BJ (cell line): ENCODE data around the gene TMEM101. TPM values are rescaled to one million over a fixed set of nuclear protein-coding genes. Genes with fewer than 3 reads are reported as not detected.

Source experiments
- CTCF ChIA-PET: fragments of 350-600 bp; formaldehyde crosslinking; extraction: SDS; loops from one replicate; lab custom pipeline; 2021; ENCODE audit warnings: antibody characterized with exemption, inconsistent platforms; lab: Yijun Ruan, JAX
- POLR2A ChIA-PET: fragments of 300-600 bp; sonication (Branson Sonifier 250); formaldehyde crosslinking; extraction: SDS; loops from one replicate; lab custom pipeline; 2021; ENCODE audit warnings: antibody characterized with exemption; lab: Charles Lee
- DNase-seq: peaks from one replicate; pipeline ENCODE4 v3.0.0-alpha.2; 2011; ENCODE audit warnings: low read depth
- H3K27me3 ChIP-seq: 2 replicates; pipeline ENCODE4 v1.6.0; 2011; ENCODE audit warnings: low read length; ENCODE audit not compliant: control insufficient read depth, insufficient read depth
- H3K36me3 ChIP-seq: 2 replicates; pipeline ENCODE4 v1.5.1; 2011; ENCODE audit warnings: low read length; ENCODE audit not compliant: control insufficient read depth, insufficient read depth
- H3K4me3 ChIP-seq: 2 replicates; pipeline ENCODE4 v1.5.1; 2011; ENCODE audit warnings: low read depth, mild to moderate bottlenecking, control low read depth, low read length
- polyA plus RNA-seq: library from polyadenylated mRNA; depleted of rRNA; stranded (reverse); fragments of >200 nt; gene quantifications from 2 replicates; pipeline ENCODE4 v1.2.3, GENCODE V29; 2011
- TF ChIP-seq, protein P1 (sequence below): IDR thresholded peaks from 2 replicates; pipeline ENCODE4 v1.5.1; 2011; ENCODE audit warnings: low read depth, mild to moderate bottlenecking, control low read depth, inconsistent platforms, low read length, moderate library complexity; ENCODE audit not compliant: insufficient read depth

Gene TMEM101
- polyA plus RNA-seq, 1 experiment, result 47.9 TPM

DNA sequence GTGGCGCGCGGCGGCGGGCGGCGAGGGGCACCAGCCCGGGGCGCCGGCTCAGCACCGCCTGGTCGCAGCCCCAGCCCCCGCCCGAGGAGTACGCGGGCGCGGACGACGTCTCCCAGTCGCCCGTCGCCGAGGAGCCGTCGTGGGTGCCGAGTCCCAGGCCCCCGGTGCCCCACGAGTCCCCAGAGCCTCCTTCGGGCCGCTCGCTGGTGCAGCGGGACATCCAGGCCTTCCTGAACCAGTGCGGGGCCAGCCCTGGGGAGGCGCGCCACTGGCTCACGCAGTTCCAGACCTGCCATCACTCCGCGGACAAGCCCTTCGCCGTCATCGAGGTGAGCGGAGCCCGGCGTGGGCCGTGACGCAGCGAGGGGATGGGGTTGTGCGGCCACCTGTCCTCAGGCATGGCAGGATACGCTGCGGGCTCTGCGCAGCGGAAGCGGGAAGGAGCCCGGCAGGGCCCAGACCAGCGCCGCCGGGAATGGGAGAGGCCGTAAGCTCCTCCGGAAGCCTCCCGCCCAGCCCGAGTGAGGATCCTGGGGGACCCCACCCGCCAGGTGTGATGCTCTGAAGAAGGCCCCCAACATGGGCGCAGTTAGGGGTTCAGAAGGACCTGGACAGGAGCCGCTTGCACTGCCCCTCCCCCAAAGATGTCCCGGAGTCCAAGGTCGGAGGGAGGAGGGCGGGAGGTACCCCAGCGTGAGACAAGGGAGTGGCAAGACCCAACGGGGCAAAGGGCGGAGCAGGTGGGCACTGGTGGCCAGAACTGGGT, 9.8 kb downstream of the TMEM101 start:
- Histone ChIP-seq H3K27me3 (0 out of 2 replicates have a peak, but pooled peaks cover 1% of the 10 kb centered on the region), H3K4me3 (no peak overlapping the region), H3K36me3 (peaks cover 2% of the 10 kb centered on the region; the same call in 1 of the 2 replicates)
- no peak for DNase-seq
- ChIA-PET POLR2A (no interaction called here), CTCF (interaction anchor here (1.2 to 1.9 kb wide), 2 partner anchors 9 to 61 kb away, joined by 3 to 7 read pairs; no protein-coding TSS in a partner anchor)
- TF ChIP-seq, protein P1, sequence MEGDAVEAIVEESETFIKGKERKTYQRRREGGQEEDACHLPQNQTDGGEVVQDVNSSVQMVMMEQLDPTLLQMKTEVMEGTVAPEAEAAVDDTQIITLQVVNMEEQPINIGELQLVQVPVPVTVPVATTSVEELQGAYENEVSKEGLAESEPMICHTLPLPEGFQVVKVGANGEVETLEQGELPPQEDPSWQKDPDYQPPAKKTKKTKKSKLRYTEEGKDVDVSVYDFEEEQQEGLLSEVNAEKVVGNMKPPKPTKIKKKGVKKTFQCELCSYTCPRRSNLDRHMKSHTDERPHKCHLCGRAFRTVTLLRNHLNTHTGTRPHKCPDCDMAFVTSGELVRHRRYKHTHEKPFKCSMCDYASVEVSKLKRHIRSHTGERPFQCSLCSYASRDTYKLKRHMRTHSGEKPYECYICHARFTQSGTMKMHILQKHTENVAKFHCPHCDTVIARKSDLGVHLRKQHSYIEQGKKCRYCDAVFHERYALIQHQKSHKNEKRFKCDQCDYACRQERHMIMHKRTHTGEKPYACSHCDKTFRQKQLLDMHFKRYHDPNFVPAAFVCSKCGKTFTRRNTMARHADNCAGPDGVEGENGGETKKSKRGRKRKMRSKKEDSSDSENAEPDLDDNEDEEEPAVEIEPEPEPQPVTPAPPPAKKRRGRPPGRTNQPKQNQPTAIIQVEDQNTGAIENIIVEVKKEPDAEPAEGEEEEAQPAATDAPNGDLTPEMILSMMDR, result no peak

DNA sequence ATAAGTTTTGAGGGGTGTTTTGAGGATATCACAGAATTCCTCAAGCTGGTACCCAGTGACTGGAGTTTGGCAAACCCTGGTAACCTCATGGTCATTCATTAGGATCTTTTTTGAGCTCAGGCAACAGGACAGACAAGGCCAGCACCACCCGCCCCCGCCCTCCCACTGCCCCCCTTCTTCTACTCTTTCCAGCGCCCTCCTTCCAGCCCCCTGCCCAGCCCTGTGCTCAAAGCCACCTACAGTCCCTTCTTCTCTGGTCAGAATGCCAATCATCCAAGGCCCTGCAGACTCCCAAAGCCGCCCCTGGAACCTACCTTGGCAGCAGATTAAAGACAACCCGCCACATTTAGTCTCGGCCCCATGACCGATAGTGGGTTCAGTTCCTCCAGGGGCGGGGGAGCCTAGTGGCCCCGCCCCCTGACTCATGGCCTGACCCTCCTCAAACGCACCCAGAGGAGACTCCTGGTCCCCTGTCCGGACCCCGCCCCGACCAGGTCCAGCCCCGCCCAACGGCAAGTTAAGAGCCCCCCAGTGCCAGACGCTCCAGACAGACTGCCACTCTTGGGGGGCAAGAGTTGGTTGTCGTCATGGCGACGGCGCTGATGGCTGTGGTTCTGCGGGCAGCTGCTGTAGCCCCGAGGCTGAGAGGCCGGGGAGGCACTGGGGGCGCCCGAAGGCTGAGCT, 10.5 kb downstream of the TMEM101 start, which contains the start of gene NAGS:
NAGS (plus strand) TSS at position 546 of the 684 bp plus-strand sequence; CDS start at position 588, 42 bp downstream.
- Histone ChIP-seq H3K27me3 (0 out of 2 replicates have a peak, but pooled peaks cover 1% of the 10 kb centered on the region), H3K36me3 (no peaks in the 10 kb centered on the region), H3K4me3 (no peak within 1 kb of the TSS)
- TF ChIP-seq, protein P1, result no peak
- ChIA-PET CTCF (interaction anchor here (1.0 to 1.9 kb wide), 4 partner anchors 9 to 126 kb away, joined by 3 to 7 read pairs (median 4); no protein-coding TSS in a partner anchor), POLR2A (no interaction called here)
- no peak for DNase-seq

GRCh38 chr17:44002141-44002848, 12.5 kb downstream of the TMEM101 start:
- Histone ChIP-seq H3K4me3 (no peak overlapping the region), H3K27me3 (0 out of 2 replicates have a peak, but pooled peaks cover 1% of the 10 kb centered on the region), H3K36me3 (no peaks in the 10 kb centered on the region)
- CTCF ChIA-PET, result interaction anchor here (0.5 to 1.9 kb wide), 4 partner anchors 92 to 356 kb away, joined by 3 to 6 read pairs (median 4); no protein-coding TSS in a partner anchor
- DNase-seq, result peak; percentile 49
- TF ChIP-seq, protein P1, result no peak
- POLR2A ChIA-PET, result no interaction called here

- CTCF ChIA-PET, result interaction anchor here (0.7 to 1.7 kb wide), 4 partner anchors 57 to 167 kb away, joined by 3 to 6 read pairs (median 4); no protein-coding TSS in a partner anchor
- no peak overlapping the region for H3K4me3 ChIP-seq
- no peaks in the 10 kb centered on the region for H3K36me3 ChIP-seq
- POLR2A ChIA-PET, result no interaction called here
- DNase-seq, result no peak
- TF ChIP-seq, protein P1, result no peak
- 0 out of 2 replicates have a peak, but pooled peaks cover 1% of the 10 kb centered on the region for H3K27me3 ChIP-seq
Measured at GRCh38 chr17:44001461-44001920, 13.3 kb downstream of the TMEM101 start.
